GM18907 (cell line): Measurements from ENCODE around the gene RAP1A.

Source experiments
- ATAC-seq: cut with Tn5 transposase; IDR thresholded peaks from one replicate; pipeline ENCODE4 v1.9.1; 2021; ENCODE audit warnings: mild to moderate bottlenecking, moderate library complexity; ENCODE audit not compliant: unreplicated experiment

The RAP1A gene

DNA sequence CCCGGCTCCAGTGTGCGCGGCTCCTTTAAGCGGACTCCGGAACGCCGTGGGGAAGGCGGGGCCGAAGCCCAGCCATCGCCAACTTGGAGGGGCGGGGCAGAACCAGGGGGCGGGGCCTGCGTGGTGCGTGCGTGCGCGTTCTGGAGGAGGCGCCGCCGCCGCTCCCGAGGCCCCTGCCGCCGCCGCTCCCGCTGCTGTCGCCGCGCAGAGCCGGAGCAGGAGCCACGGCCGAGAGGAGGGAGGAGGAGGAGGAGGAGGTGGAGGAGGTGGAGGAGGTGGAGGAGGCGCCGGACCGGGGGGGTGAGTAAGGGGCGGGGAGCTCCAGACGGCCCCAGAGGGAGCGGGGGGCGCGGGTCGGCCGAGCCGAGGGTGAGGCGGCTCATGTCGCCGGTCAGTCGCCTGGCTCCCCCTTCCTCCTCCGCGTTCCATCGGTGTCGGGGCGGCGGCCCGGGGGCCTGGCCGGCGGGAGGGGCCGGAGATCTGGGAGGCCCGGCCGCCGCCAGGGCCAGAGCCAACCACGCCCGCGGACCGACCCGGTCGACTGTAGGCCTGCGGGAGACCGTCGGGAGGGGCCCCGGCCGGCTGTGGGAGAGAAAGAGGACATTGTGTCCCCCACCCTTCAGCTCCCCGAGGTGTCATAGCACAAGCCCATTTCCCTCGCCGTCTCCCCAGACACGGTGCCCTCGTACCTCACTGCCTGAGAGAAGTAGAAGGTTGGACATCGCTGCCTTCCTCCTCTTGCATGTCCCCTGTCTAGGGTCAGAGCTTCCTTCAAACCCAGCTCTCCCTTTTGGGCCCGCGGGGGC is at the start of gene RAP1A:
TSS of gene RAP1A (plus strand) at position 155 of the 806 bp plus-strand sequence. CDS start 71,572 bp downstream, outside the sequence.
- ATAC-seq, result peak; percentile 53

DNA sequence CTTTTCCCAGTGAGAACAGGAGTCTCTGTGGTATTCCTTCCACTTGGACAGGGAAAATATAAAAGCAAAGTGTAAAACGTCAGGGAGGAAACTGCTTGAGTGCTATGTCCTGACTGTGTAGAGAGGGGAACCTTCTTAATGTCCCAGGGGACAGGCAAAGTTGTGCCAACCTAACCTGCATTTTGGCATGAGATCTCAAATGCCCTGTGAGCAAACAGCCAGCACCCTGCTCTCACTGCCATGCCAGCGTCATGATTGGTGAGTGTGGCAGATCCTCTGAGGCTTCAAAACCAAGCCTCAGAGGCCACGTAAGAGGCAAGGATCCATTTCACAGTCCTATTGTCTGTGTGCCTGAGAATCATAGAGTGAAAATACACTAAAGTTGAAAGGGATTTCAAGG is 49.7 kb upstream of the RAP1A start:
- ATAC-seq, result no peak

DNA sequence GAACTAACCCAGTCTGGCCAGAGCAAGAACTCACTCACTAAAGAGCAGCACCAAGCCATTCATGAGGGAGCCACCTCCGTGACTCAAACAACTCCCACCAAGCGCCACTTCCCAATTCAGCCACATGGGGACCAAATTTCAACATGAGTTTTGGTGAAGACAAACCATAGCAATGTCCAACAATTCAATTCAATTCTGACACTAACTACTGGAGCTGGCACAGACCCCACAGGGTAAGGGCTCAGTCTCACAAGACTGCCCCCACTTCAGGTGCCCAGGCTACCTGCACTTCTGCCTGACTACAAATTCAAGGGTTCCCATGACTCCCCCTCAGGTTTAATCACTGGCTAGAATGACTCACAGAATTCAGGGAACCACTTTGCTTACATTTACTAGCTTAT is 48.8 kb upstream of the RAP1A start:
- no peak for ATAC-seq

DNA sequence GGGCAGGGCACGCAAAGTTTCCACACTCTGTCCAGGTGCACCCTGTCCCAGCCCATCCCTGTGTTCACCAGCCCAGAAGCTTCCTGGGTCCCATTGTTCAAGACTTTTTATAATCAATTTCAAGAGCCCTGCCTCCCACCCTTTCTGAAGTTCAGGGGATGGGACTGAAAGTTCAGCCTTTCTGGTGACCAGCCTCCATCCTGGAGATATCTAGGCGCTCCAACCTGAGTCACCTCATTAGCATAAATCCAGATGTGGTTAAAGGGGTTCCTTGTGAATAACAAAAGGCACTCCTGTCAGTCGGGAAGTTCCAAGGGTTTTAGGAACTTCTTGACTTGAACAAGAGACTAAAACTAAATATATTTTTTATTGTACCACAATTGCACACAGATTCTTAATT is 48.4 kb upstream of the RAP1A start:
- ATAC-seq, result no peak

DNA sequence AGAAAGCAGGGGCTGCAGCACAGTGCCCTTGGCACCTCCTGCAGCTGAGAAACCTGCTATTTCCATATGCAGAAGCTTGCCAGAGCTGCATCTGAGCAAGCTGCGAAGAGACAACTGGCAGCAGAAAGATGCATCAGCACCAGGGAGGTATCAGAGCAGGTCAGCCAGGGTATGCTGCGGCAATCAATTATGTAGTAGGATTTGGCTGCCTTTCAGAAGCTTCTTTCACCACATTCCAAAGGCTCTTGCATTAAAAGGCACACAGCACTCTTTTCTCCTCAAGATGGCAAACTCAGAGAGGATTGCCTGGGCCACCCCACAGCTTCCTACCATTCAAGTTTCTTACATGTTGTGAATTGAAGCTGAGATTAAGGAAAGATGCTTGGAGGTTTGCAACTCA is 47.6 kb upstream of the RAP1A start:
- ATAC-seq, result no peak

DNA sequence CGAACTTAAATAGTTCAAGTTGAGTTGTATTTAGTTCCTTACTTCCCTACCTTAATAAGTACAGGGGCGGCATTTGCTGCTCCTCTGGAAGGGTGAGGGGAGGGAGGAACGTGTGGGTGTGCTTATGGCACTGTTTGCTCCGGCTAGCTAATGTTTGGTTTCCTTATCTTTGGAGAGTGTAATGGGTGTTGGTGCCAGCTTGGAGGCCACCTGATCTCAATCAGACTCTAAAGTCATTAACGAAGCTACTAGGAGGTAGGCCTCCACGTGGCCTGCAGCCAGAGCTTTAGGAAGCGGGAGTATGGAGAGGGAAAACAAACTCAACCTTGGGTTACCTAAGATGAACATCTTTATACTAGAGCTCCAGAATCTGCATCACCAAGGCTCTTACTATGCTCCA is 43.0 kb upstream of the RAP1A start:
- ATAC-seq, result no peak

DNA sequence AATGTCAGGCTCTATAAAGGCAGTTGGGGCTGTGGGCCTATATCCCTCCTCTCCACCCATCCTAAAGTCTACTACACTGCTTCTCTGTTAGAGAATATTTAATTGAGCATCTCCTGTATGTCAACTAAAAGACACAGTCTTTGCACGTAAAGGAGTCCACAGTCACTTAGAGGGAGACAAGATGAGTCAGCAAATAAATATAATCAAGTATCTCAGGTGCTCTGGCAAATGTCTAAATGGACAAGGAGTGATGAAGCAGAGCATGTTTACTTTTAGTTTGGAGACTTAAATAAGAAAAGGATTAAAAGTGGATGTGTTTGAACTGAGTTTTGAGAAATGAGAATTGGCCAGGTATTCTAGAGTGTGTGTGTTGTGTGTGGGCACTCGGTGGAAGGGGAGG is 41.8 kb upstream of the RAP1A start:
- ATAC-seq, result no peak

DNA sequence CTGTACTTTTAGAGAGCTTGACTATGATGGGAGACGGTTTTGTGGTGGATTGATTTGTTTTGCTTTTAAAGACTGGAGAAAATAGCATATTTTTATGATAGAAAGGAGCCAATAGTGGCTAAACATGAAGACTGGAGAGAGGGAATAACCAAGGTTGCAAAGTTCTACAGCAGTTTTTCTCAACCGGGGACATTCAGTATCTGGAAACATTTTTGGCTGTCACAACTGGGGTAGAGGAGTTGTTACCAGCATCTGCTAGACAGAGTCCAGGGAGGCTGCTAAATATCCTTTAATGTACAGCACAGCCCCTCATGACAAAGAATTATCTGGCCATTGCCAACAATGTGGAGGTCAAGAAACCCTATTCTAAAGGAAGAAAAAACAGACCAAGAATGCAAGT is 38.4 kb upstream of the RAP1A start:
- no peak for ATAC-seq

DNA sequence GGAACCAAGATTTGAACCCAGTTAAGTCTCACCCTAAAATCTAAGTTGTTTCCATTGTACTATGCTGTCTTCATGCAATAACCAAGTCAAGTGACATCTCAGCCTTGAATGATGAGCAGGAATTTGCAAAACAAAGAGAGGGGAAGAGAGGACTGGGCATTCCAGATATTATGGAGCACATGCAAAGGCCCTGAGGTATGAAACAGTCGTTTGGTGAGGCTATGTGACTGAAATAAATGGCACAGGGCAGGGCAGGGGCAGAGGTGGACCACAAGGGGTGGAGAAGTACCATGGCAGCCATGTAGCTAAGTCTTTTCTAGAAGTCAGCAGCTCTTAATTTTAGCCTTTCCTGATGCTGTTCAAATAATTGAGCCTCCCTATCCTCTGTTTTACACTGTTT is 37.6 kb upstream of the RAP1A start:
- no peak for ATAC-seq

DNA sequence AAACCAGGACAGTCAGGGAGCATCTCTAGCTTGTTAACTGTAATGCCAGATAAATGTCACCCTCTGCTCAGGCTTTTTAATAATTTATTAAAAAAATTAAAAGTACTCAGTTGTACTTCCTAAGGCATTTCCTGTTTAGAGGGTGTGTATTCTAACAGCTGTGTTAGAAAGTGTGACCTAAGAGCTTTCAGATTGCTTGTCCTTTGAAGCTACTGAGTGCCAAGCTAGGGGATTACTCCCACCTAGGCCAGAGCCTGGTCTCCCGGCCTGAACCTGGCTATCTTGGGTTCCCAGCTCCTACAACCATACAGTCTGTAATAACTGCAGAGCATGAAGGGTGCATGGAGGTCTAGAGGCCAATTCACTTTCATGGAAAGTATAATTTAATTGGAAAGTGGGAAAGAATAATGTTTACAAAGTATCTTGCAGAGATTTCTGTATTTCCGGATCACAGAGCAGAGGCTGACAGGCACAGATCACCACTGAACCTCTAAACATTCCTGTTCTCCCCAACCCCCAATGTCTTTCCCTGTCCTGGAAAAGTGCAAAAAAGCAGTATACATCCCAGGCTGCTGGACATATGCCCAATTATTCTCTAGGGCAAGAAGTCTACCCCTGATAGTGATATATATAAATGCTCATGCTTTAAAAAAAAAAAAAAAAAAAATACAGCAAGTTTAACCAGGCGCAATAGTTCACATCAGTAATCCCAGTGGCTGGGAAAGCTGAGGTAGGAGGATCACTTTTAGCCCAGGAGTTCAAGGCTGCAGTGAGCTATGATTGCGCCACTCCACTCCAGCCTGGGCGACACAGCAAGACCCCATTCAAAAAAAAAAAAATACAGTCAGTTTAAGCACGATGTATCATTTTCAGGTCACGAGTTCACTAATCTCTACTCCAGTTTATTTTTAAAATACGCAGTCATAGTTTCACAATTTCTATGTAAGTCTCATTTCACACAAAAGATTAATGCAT is 36.7 kb upstream of the RAP1A start:
- ATAC-seq, result no peak

DNA sequence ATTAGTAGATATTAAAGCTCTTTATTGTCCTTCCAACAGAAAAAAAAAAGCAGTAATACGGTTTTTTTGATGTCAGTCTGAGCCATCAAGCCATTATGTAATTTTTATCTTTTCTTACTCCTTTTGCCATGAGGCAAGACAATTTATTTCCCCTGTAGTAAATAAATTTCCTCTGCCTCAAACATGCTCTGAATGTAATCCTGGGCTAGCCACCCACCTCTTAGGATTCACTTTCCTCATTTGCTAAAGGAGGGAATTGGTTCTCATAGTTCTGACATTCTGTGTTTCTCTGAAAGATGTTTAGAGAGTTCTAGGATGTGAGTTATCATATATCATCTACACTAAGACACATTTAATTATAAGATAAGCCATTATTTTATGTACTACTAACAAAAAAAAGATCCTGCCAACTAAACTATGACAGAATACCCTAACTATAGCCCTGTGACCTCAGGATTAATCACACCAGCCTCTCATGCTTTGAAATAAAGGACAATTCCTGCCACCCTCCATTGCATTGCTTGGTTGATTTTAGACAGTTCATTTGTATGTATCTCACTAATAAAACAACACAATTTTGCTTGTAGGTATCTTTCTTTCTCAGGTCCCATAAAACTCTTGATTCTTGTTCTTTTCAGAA is 34.0 kb upstream of the RAP1A start:
- ATAC-seq, result no peak

DNA sequence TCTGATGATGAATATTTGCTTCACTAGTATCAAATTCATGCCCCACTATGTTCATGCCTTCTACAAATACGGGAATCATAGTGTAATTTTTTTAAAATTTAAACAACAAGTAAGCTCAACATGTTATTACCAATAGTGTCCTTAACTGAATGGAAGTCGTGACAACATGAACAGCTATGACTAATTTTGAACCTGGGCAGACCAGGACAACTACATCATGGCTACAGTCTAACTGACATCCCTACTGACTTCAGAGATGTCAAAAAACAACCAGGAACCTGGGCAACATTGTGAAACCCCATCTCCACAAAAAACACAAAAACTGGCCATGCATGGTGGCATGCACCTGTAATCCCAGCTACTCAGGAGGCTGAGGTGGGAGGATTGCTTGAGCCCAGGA is 33.5 kb upstream of the RAP1A start:
- no peak for ATAC-seq

DNA sequence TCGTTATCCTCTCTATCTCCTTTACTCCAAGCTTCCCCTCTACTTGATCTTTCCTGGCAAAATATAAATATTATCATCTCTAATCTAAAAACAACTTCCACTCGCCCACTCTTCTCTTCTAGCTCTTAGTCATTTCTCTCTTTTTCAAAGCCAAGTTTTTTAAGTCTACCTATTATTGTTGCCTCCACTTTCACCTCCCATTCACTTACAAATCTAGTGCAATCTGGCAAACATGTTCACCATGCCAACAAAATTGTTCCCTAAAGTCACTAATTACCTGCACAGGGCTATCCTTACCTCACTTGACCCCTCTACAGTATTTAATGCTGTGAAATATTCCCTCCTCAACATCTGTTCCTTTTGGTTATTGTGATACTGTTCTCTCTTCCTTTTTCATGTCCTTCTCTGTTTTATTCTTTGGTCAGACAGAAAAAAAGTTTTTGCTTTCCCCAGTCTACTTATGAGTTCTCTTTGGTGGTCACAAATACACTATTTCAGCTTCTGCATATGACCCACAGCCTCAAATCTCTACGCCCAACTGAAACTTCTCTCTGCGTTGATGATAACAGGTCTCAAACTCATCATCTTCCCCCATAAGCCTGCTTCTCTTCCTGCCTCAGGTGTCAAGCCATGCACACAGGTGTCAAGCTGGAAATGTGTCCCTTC is 31.9 kb upstream of the RAP1A start:
- no peak for ATAC-seq

DNA sequence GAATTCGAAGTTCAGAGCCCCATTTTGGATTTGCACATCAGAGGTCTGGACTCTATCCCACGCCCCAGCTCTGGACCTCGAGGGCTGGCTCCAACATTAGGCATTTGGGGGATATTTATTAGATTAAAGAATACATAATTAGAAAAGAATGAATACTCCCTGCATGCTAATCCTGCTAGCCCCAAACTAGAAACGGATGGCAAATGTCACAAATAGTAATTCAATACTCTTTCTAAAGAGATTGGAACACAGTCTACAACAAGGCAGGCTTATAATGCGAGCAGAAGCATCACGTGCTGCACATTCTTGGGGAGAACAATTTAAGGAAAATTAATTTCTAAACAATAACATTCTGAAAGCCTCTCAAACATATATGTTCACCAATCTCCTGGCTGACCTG is 27.7 kb upstream of the RAP1A start:
- ATAC-seq, result no peak

DNA sequence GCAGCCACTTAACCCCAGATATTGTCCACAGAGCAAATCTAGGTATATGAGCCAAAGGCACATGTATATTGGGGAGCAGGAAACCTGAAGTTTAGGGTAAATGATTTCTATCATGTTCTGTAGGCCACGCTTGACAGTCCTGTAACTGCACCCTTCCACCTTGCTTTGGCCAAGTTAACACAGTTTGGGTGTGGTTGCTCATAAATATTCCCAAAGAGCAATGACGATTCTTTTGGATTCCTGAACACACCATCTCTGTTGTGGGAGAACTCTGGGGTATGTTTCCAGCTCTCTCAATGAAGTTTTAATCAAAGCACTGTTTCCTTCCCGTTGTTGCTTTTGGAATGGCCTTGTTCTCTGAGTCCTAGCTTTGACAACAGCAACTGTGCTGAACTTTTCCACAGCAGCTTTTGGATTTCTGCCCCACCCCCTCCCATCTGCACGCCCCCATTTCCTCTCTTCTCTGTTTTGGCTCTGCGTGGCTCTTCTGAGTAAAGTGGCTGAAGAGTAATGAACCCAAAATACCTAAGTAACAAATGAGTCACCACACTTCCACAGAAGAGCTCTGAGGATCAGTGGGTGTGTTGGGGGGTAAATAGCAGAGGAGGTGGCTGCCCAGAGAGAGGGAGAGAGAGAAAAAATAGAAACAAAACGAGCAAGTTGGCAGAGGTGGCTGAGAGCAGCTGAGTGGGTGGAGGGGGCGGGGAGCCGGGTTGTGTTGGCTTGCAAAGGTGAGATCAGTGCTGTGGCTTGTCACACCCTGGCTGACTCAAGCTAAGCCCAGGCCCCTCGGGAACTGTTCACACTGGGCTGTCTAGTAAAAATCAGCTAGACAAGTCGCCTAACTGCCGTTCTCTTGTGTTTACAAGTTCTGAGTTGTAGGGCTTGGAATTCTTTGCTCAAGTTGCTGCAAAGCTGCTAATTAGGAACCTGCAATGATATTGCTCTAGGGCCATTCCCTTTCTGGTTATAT is 26.9 kb upstream of the RAP1A start:
- peak; percentile 76 for ATAC-seq

DNA sequence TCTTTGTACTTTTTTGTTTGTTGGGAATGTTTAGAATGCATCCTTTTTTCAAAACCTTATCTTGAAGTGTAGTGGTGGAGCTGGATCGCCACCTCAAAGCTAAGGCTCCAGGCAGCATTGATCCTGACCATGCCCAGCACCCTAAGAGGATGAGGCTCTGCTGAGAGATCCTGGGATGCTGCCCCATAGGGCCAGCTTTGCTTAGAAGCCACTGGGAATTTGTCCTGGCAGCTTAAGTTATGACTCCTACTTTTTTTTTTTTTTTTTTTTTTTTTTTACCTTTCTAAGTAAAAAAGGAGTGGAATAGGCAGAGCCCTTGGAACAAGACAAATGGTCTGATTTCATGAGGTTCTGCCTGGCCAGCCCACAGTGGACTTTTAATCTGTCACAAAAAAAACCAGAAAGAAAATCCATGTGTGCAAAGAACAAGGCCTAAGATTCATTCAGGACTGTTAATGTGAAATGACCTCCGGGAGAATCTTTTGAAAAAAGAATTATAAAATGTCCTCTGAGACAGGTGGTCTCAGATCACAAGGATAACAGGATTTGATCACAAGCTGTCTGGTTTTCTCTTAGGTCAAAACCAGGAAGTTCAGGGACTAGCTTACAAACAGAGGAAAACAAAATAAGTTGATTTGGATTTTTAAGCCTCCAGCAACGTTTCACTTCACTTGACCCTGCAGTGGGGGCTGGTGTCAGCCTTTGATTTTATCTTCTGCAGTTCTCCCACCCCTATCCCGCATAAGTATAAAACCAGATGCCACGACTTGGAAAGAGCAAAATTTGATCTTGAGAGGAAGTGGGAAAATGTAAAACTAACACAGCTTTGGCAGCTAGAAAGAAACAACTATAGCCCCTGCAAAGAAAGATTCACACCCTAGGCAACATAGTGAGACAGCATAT is 25.9 kb upstream of the RAP1A start:
- ATAC-seq, result no peak

DNA sequence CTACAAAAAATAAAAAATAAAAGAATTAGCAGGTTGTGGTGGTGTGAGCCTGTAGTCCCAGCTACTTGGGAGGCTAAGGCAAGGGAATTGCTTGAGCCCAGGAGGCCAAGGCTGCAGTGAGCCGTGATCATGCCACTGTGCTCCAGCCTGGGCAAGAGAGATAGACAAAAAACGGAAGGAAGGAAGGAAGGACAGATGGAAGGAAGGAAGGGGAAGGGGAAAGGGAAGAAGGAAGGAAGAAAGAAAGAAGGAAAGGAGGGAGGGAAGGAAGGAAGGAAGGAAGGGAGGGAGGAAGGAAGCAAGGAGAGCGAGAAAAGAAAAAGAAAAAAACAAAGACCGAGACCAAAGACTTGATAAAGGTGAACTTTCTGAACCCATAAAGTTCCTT is 25.3 kb upstream of the RAP1A start:
- ATAC-seq, result no peak

DNA sequence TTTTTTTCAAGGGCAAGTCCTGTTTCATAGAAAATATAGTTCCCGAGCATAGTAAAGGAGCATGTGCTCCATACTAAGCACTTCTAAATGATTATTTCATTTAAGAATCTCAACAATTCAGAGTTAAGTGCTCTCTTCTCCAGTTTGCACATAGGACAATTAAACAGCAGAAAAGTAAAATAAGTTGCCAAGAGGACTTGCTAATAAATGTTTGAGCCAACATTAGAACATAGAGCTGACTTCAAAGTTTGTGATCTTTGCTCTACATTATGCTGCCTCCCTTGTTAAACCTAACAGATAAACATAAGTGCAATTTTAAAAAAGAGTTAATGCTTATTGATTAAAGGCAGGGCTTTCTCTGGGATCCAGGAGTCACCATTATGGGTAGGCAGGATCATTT is 23.8 kb upstream of the RAP1A start:
- no peak for ATAC-seq

DNA sequence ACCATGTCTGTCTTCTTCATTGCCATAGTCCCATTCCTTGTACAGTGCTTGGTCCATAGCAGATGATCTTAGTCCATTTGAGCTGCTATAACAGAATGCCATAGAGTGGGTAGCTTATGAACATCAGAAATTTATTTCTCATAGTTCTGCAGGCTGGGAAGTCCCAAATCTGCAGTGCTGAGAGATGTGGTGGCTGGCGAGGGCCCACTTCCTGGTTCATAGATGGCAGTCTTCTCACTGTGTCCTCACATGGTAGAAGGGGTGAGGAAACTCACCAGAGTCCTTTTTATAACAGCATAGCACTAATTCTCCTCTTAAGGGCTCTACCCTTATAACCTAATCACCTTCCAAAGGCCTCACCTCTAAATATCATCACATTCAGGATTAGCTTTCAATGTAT is 23.1 kb upstream of the RAP1A start:
- no peak for ATAC-seq
